ENCODE results near the gene ERVW-1.

The ERVW-1 gene

GRCh38 chr7:92421676-92422435, 55.9 kb downstream of the ERVW-1 start:
- DNase-seq: peak; percentile 31
